Measurements from ENCODE around the gene SREBF1. TPM values are rescaled to one million over a fixed set of nuclear protein-coding genes. Genes with fewer than 3 reads are reported as not detected.
A peak's percentile ranks its signal among the peaks of the same experiment; 100 is the strongest.

SREBF1 gene
- total and polyA plus RNA-seq, 10 of the 15 experiments (the other 5 are each of a cell fraction or from before 2014, with no cell fraction given), result 1.4 to 84.6 (median 20.4) TPM

DNA sequence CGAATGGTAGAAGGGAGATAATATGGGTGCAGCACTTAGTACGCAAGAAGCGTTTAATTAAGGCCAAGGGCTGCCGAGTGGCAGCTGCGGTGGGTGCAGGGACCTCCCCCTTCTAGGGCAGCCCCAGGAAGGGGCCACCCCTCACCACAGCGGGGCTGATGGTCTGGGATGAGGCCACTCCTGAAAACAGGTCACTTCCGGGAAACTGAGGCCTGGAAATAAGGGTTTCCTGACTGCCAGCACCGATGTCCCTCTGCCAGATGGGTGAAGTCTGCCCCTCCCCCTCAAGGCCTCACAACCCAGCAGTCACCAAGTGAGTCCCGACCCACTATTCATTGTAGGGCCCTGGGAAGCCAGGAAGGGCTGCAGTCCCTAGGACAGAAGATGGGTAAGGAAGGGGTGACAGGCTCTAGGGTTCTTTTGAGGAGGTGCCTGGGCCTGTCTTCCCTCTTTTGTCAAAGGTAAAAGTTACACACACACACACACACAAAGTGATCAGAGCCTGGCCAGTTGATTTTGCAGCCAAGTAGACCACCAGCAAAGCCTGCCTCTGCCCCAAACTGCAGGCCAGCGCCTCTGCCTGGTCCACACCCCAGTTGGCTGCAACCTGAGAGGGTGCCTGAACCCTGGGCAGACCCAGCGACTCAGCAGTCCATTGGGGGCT is 12.5 kb downstream of the SREBF1 start:
- Histone ChIP-seq H3K4me3 (peak overlapping the region; percentile 38), H3K27me3 (replicated peaks in 1 of 2; ENCODE audit: control insufficient read depth in 2 of 2, insufficient read depth in 2 of 2, low read length in 1 of 2) (no peaks in the 10 kb centered on the region), H2AFZ (ENCODE audit: control insufficient read depth, low read depth, low read length) (peak overlapping the region; percentile 71), H3K4me1 (ENCODE audit: control insufficient read depth, insufficient read depth, low read length) (peaks cover 47% of the 10 kb centered on the region), H3K4me2 (ENCODE audit: control insufficient read depth, insufficient read depth) (peak overlapping the region; percentile 95), H3K36me3 (ENCODE audit: control insufficient read depth in 2 of 2, insufficient read depth in 2 of 2, low read length in 1 of 2) (no peaks in the 10 kb centered on the region; a peak in 1 of 4 replicates), H3K9me3 (replicated peaks; ENCODE audit: control insufficient read depth, insufficient read depth, low read length) (no peaks in the 10 kb centered on the region), H4K20me1 (ENCODE audit: control insufficient read depth, insufficient read depth) (no peaks in the 10 kb centered on the region; the same call in 1 of the 2 replicates), H3K9ac (ENCODE audit: control insufficient read depth, insufficient read depth, low read length) (peak overlapping the region; percentile 61), H3K79me2 (ENCODE audit: control insufficient read depth, insufficient read depth, low read length) (no peaks in the 10 kb centered on the region; the same call in 1 of the 2 replicates), H3K27ac (ENCODE audit: control insufficient read depth, insufficient read depth) (peak overlapping the region; percentile 82)
- POLR2A ChIA-PET, result interaction anchor here (0.6 to 10.9 kb wide), 2 partner anchors 11 to 206 kb away, joined by 4 to 163 read pairs; partner anchors contain the start of gene SREBF1
- RAD21 ChIA-PET (ENCODE audit: unreplicated experiment), result interaction anchor here (0.6 to 9.0 kb wide), 3 partner anchors 12 to 142 kb away, joined by 3 to 105 read pairs (median 4); partner anchors contain the start of gene SREBF1
- CTCF ChIA-PET, result no interaction called here
- intact Hi-C loops (cut with micrococcal nuclease; ENCODE audit: unreplicated experiment), result loop anchor here (5.0 kb wide), 1 partner anchor 213 kb away; the partner anchor contains the start of genes ATPAF2 and GID4
- SMC1A ChIA-PET (ENCODE audit: uncharacterized antibody, unreplicated experiment), result interaction anchor here (1.5 to 1.8 kb wide), 2 partner anchors 9 to 12 kb away, joined by 4 to 5 read pairs; no protein-coding TSS in a partner anchor
- DNase-seq (ENCODE audit: low read depth, low spot score) (no peak), ATAC-seq (peak; percentile 39), FAIRE-seq (no peak)
- in situ Hi-C loops (cut with MboI), result no loop called here
- BruUV-seq (replicated peaks), result no TSS peak
- 22% methylated on average over 11 of the region's 11 CpGs for WGBS (ENCODE audit: insufficient coverage, insufficient replicate concordance, low lambda C conversion rate, missing lambda C conversion rate)
- TF ChIP-seq CBX5 (IDR thresholded peaks at IDR 0.05; ENCODE audit: low read depth) (no peak), CHD2 (IDR thresholded peaks at IDR 0.05; ENCODE audit: borderline replicate concordance, low read depth, low read length) (peak; percentile 51), KLF5 (IDR thresholded peaks at IDR 0.05; ENCODE audit: partially characterized antibody) (no peak), POLR2A (IDR thresholded peaks at IDR 0.05; ENCODE audit: low read depth, low read length) (peak; percentile 47; the same call in 1 of the 2 replicates), ZNF207 (IDR thresholded peaks at IDR 0.05; ENCODE audit: borderline replicate concordance) (0 out of 2 replicates have a peak, but pooled peaks have one; percentile 30), ETV6 (conservative IDR thresholded peaks at IDR 0.05 in 1 of 2, IDR thresholded peaks at IDR 0.05 in 1 of 2; ENCODE audit: borderline replicate concordance in 1 of 2, low read depth in 1 of 2) (0 out of 4 replicates have a peak, but pooled peaks of 1 of the 2 experiments have one; percentile 36), GATAD2B (conservative IDR thresholded peaks at IDR 0.05; ENCODE audit: low read depth) (0 out of 2 replicates have a peak, but pooled peaks have one; percentile 28), MEF2B (IDR thresholded peaks at IDR 0.05; ENCODE audit: partially characterized antibody, poor library complexity, severe bottlenecking) (peak; percentile 16), MTA2 (IDR thresholded peaks at IDR 0.05; ENCODE audit: low read depth) (peak; percentile 65; the same call in 1 of the 2 replicates), MXI1 (IDR thresholded peaks at IDR 0.05; ENCODE audit: low read depth, low read length) (no peak), DPF2 (IDR thresholded peaks at IDR 0.05) (0 out of 2 replicates have a peak, but pooled peaks have one; percentile 23), PKNOX1 (IDR thresholded peaks at IDR 0.05) (peak; percentile 73), ZSCAN29 (IDR thresholded peaks at IDR 0.05) (no peak), IKZF2 (IDR thresholded peaks at IDR 0.05) (peak in 1 of 2 experiments; percentile 42; a peak in 1 of 4 replicates), IKZF1 (conservative IDR thresholded peaks at IDR 0.05) (peak; percentile 60)
- TF ChIP-seq, protein P1, sequence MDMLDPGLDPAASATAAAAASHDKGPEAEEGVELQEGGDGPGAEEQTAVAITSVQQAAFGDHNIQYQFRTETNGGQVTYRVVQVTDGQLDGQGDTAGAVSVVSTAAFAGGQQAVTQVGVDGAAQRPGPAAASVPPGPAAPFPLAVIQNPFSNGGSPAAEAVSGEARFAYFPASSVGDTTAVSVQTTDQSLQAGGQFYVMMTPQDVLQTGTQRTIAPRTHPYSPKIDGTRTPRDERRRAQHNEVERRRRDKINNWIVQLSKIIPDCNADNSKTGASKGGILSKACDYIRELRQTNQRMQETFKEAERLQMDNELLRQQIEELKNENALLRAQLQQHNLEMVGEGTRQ (IDR thresholded peaks at IDR 0.05; ENCODE audit: borderline replicate concordance, low read depth, low read length), result no peak
- TF ChIP-seq, protein P2, sequence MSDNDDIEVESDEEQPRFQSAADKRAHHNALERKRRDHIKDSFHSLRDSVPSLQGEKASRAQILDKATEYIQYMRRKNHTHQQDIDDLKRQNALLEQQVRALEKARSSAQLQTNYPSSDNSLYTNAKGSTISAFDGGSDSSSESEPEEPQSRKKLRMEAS (IDR thresholded peaks at IDR 0.05; ENCODE audit: low read depth, low read length), result no peak

All from GM12878 (cell line).